Uterus (tissue), 4 donors: Measurements from ENCODE around the gene GALNT14. TPM values are rescaled to one million over a fixed set of nuclear protein-coding genes. Genes with fewer than 3 reads are reported as not detected.

Experiments used
- DNase-seq, 2 donors: peaks; one replicate each; pipeline ENCODE4 v3.0.0-alpha.2; 2019 to 2020
- H3K27ac ChIP-seq, 2 donors: fragments of 200-600 bp; sonication (generic); 1 replicate in 1 of 2; 2 replicates in 1 of 2; pipeline ENCODE4 v1.5.1; 2016 to 2018
- H3K27me3 ChIP-seq, 2 donors: fragments of 200-600 bp; sonication (generic); one replicate each; pipeline ENCODE4 v1.5.1; 2018 to 2019; ENCODE audit warnings: control low read depth in 1 of 2
- H3K36me3 ChIP-seq, 2 donors: fragments of 200-600 bp; sonication (generic); one replicate each; pipeline ENCODE4 v1.5.1; 2019; ENCODE audit warnings: control low read depth in 1 of 2
- H3K4me1 ChIP-seq, 2 donors: fragments of 200-600 bp; sonication (generic); one replicate each; pipeline ENCODE4 v1.5.1; 2018 to 2019; ENCODE audit warnings: control low read depth in 1 of 2
- H3K4me3 ChIP-seq, 2 donors: fragments of 200-600 bp; sonication (generic); 1 replicate in 1 of 2; 2 replicates in 1 of 2; pipeline ENCODE4 v1.5.1; 2018 to 2019; ENCODE audit warnings: mild to moderate bottlenecking in 1 of 2
- H3K9me3 ChIP-seq, 2 donors: fragments of 200-600 bp; sonication (generic); one replicate each; pipeline ENCODE4 v1.5.1; 2019; ENCODE audit warnings: control low read depth in 1 of 2
- CTCF ChIP-seq, 4 experiments: fragments of 200-600 bp in 2 of 4; fragments of 450-650 bp in 2 of 4; sonication (generic) in 2 of 4; IDR thresholded peaks; one replicate each; pipeline ENCODE4 v1.5.1; 2016 to 2019; ENCODE audit warnings: antibody characterized with exemption in 4 of 4, mild to moderate bottlenecking in 2 of 4, moderate library complexity in 1 of 4
- POLR2A ChIP-seq, 2 donors: fragments of 450-650 bp; IDR thresholded peaks; one replicate each; pipeline ENCODE4 v1.6.1; 2016; ENCODE audit warnings: antibody characterized with exemption in 2 of 2, mild to moderate bottlenecking in 1 of 2, moderate library complexity in 1 of 2
- intact Hi-C: fragments of 100-400 bp; cut with DNase I; formaldehyde crosslinking; loops from one replicate; pipeline ENCODE4 v1.15.1; 2023; ENCODE audit warnings: low total_unique reads
- total RNA-seq, 4 donors: library from RNA; depleted of rRNA in 3 of 4; stranded (reverse); fragments of >200 nt in 3 of 4; gene quantifications; one replicate each; pipeline versions ENCODE4 v1.1.0 to v1.2.4, GENCODE V29; 2014 to 2023
- donor health status: DM: yes; HTN: yes; CAD: no.

The GALNT14 gene
- total RNA-seq, 4 donors from 2014 or later = 0.58 to 4.0 TPM; not detected in 2

GRCh38 chr2:31018280-31018679 lies 120.0 kb downstream of the GALNT14 start:
- no peaks in the 10 kb centered on the region for H3K9me3 ChIP-seq
- H3K4me1 ChIP-seq = no peaks in the 10 kb centered on the region
- H3K27me3 ChIP-seq = no peaks in the 10 kb centered on the region
- DNase-seq = no peak
- no peak overlapping the region for H3K27ac ChIP-seq
- H3K4me3 ChIP-seq = no peak overlapping the region
- intact Hi-C loops = no loop called here
- no peaks in the 10 kb centered on the region for H3K36me3 ChIP-seq
- TF ChIP-seq POLR2A (IDR thresholded peaks at IDR 0.05) = no peak
- no peak for TF ChIP-seq CTCF (IDR thresholded peaks at IDR 0.05)

GRCh38 chr2:31016648-31017047 lies 121.6 kb downstream of the GALNT14 start:
- Histone ChIP-seq H3K27me3 (no peaks in the 10 kb centered on the region), H3K9me3 (no peaks in the 10 kb centered on the region), H3K4me1 (no peaks in the 10 kb centered on the region), H3K36me3 (no peaks in the 10 kb centered on the region), H3K27ac (no peak overlapping the region), H3K4me3 (no peak overlapping the region)
- TF ChIP-seq CTCF (IDR thresholded peaks at IDR 0.05) (no peak), POLR2A (IDR thresholded peaks at IDR 0.05) (no peak)
- no peak for DNase-seq
- intact Hi-C loops = no loop called here

GRCh38 chr2:31014516-31014915 lies 123.7 kb downstream of the GALNT14 start:
- no peak for TF ChIP-seq CTCF (IDR thresholded peaks at IDR 0.05)
- no peaks in the 10 kb centered on the region for H3K9me3 ChIP-seq
- H3K27ac ChIP-seq = no peak overlapping the region
- no peak overlapping the region for H3K4me3 ChIP-seq
- DNase-seq = no peak
- no peaks in the 10 kb centered on the region for H3K4me1 ChIP-seq
- intact Hi-C loops = no loop called here
- H3K36me3 ChIP-seq = no peaks in the 10 kb centered on the region
- no peaks in the 10 kb centered on the region for H3K27me3 ChIP-seq

- intact Hi-C loops = no loop called here
These were observed 124.9 kb downstream of the GALNT14 start for GRCh38 chr2:31013301-31013700.

GRCh38 chr2:31012406-31012805 lies 125.8 kb downstream of the GALNT14 start:
- Histone ChIP-seq H3K9me3 (no peaks in the 10 kb centered on the region), H3K36me3 (no peaks in the 10 kb centered on the region), H3K27me3 (no peaks in the 10 kb centered on the region), H3K27ac (no peak overlapping the region), H3K4me3 (no peak overlapping the region), H3K4me1 (no peaks in the 10 kb centered on the region)
- no peak for TF ChIP-seq POLR2A (IDR thresholded peaks at IDR 0.05)
- no peak for TF ChIP-seq CTCF (IDR thresholded peaks at IDR 0.05)
- no peak for DNase-seq
- intact Hi-C loops = no loop called here

More at GRCh38 chr2:31013301-31013700, 124.9 kb downstream of the GALNT14 start:
- no peaks in the 10 kb centered on the region for H3K4me1 ChIP-seq
- no peak for DNase-seq
- no peak overlapping the region for H3K4me3 ChIP-seq
- no peak overlapping the region for H3K27ac ChIP-seq
- no peaks in the 10 kb centered on the region for H3K27me3 ChIP-seq
- H3K36me3 ChIP-seq = no peaks in the 10 kb centered on the region
- no peaks in the 10 kb centered on the region for H3K9me3 ChIP-seq
- TF ChIP-seq CTCF (IDR thresholded peaks at IDR 0.05) (no peak), POLR2A (IDR thresholded peaks at IDR 0.05) (no peak)
